ENCODE data around the gene GALNT13. TPM values are rescaled to one million over a fixed set of nuclear protein-coding genes. Genes with fewer than 3 reads are reported as not detected.

GALNT13 gene
- total RNA-seq, 1 donor: 0.36 TPM

- no peaks in the 10 kb centered on the region for H3K4me1 ChIP-seq (ENCODE audit: insufficient read depth, low read length)
- no peak overlapping the region for H3K4me2 ChIP-seq (ENCODE audit: insufficient read depth, low read length)
- no peak overlapping the region for H3K4me3 ChIP-seq (ENCODE audit: insufficient read depth, low read length)
- H3K79me2 ChIP-seq (ENCODE audit: insufficient read depth, low read length): no peaks in the 10 kb centered on the region
- DNase-seq (ENCODE audit: insufficient read length, low spot score, missing footprints): no peak
- H3K9me3 ChIP-seq (ENCODE audit: low read depth, low read length): no peaks in the 10 kb centered on the region
- H3K27me3 ChIP-seq (ENCODE audit: insufficient read depth, low read length): no peaks in the 10 kb centered on the region
- no peaks in the 10 kb centered on the region for H4K20me1 ChIP-seq (ENCODE audit: insufficient read depth, low read length)
- H3K27ac ChIP-seq (ENCODE audit: low read depth, low read length): no peak overlapping the region
- no peak overlapping the region for H2AFZ ChIP-seq (ENCODE audit: low read length)
- TF ChIP-seq CTCF (IDR thresholded peaks at IDR 0.05; ENCODE audit: extremely low read depth, low read depth, low read length): no peak
- no peaks in the 10 kb centered on the region for H3K36me3 ChIP-seq (ENCODE audit: insufficient read depth, low read length)
Measured at GRCh38 chr2:154228566-154229280, 357.0 kb downstream of the GALNT13 start.

- Histone ChIP-seq H3K4me3 (ENCODE audit: insufficient read depth, low read length) (no peak overlapping the region), H4K20me1 (ENCODE audit: insufficient read depth, low read length) (no peaks in the 10 kb centered on the region), H3K79me2 (ENCODE audit: insufficient read depth, low read length) (no peaks in the 10 kb centered on the region), H3K4me2 (ENCODE audit: insufficient read depth, low read length) (no peak overlapping the region), H3K36me3 (ENCODE audit: insufficient read depth, low read length) (no peaks in the 10 kb centered on the region), H3K27me3 (ENCODE audit: insufficient read depth, low read length) (no peaks in the 10 kb centered on the region), H3K4me1 (ENCODE audit: insufficient read depth, low read length) (no peaks in the 10 kb centered on the region), H3K27ac (ENCODE audit: low read depth, low read length) (no peak overlapping the region), H2AFZ (ENCODE audit: low read length) (no peak overlapping the region), H3K9me3 (ENCODE audit: low read depth, low read length) (no peaks in the 10 kb centered on the region)
- no peak for DNase-seq (ENCODE audit: insufficient read length, low spot score, missing footprints)
- TF ChIP-seq CTCF (IDR thresholded peaks at IDR 0.05; ENCODE audit: extremely low read depth, low read depth, low read length): no peak
Measured at GRCh38 chr2:154229966-154230365, 358.2 kb downstream of the GALNT13 start.

DNA sequence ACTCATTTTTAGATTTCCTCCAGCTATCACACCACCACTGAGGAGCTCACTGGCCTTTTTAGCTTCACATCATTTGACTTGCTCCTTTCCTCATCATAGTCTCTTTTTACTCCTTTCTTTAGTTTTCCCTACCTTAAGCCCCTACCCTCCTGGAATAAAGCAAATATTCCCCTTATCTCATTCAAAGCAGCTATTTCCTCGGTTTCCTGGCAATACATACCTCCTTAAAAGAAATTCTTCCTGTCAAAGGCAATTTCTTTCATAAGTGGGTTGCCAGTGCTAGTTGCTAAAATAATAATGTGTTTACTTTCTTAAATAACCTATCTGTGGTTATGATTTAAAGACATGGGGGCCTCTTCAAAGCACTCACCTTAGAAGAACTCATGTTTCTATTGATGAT lies 359.3 kb downstream of the GALNT13 start:
- H2AFZ ChIP-seq (ENCODE audit: low read length): no peak overlapping the region
- no peaks in the 10 kb centered on the region for H3K36me3 ChIP-seq (ENCODE audit: insufficient read depth, low read length)
- H3K4me3 ChIP-seq (ENCODE audit: insufficient read depth, low read length): no peak overlapping the region
- H3K9me3 ChIP-seq (ENCODE audit: low read depth, low read length): no peaks in the 10 kb centered on the region
- no peaks in the 10 kb centered on the region for H3K4me1 ChIP-seq (ENCODE audit: insufficient read depth, low read length)
- no peaks in the 10 kb centered on the region for H4K20me1 ChIP-seq (ENCODE audit: insufficient read depth, low read length)
- TF ChIP-seq CTCF (IDR thresholded peaks at IDR 0.05; ENCODE audit: extremely low read depth, low read depth, low read length): no peak
- H3K27ac ChIP-seq (ENCODE audit: low read depth, low read length): no peak overlapping the region
- no peaks in the 10 kb centered on the region for H3K79me2 ChIP-seq (ENCODE audit: insufficient read depth, low read length)
- no peak for DNase-seq (ENCODE audit: insufficient read length, low spot score, missing footprints)
- no peak overlapping the region for H3K4me2 ChIP-seq (ENCODE audit: insufficient read depth, low read length)
- H3K27me3 ChIP-seq (ENCODE audit: insufficient read depth, low read length): no peaks in the 10 kb centered on the region

DNA sequence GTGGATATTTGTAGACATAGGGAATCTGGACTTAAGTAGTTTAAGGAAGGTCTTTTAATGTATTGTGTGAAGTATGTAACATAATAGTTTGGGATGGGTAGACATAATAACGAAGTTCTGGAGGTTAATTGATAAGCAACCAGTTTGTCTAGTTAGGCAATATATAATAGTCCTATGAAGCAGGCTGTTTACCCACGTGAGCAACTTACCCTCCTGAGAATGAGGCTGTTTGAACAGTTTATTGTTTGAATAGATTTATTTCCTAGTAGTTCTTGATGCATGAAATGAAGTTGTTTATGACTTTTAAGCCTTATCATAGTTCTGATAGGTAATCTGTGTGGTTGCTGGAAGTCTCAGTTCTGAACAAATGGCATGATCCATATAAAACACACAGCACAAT lies 361.5 kb downstream of the GALNT13 start:
- TF ChIP-seq CTCF (IDR thresholded peaks at IDR 0.05; ENCODE audit: extremely low read depth, low read depth, low read length): no peak
- no peaks in the 10 kb centered on the region for H4K20me1 ChIP-seq (ENCODE audit: insufficient read depth, low read length)
- H3K27ac ChIP-seq (ENCODE audit: low read depth, low read length): no peak overlapping the region
- no peaks in the 10 kb centered on the region for H3K79me2 ChIP-seq (ENCODE audit: insufficient read depth, low read length)
- no peaks in the 10 kb centered on the region for H3K36me3 ChIP-seq (ENCODE audit: insufficient read depth, low read length)
- no peak overlapping the region for H3K4me2 ChIP-seq (ENCODE audit: insufficient read depth, low read length)
- no peaks in the 10 kb centered on the region for H3K27me3 ChIP-seq (ENCODE audit: insufficient read depth, low read length)
- H3K9me3 ChIP-seq (ENCODE audit: low read depth, low read length): no peaks in the 10 kb centered on the region
- DNase-seq (ENCODE audit: insufficient read length, low spot score, missing footprints): no peak
- H3K4me1 ChIP-seq (ENCODE audit: insufficient read depth, low read length): no peaks in the 10 kb centered on the region
- H2AFZ ChIP-seq (ENCODE audit: low read length): no peak overlapping the region
- no peak overlapping the region for H3K4me3 ChIP-seq (ENCODE audit: insufficient read depth, low read length)
